ENCODE results near the gene ABCA13. TPM values are rescaled to one million over a fixed set of nuclear protein-coding genes. Genes with fewer than 3 reads are reported as not detected.

ABCA13 gene
- total RNA-seq, 1 experiment from 2014 or later: 0.17 TPM

DNA sequence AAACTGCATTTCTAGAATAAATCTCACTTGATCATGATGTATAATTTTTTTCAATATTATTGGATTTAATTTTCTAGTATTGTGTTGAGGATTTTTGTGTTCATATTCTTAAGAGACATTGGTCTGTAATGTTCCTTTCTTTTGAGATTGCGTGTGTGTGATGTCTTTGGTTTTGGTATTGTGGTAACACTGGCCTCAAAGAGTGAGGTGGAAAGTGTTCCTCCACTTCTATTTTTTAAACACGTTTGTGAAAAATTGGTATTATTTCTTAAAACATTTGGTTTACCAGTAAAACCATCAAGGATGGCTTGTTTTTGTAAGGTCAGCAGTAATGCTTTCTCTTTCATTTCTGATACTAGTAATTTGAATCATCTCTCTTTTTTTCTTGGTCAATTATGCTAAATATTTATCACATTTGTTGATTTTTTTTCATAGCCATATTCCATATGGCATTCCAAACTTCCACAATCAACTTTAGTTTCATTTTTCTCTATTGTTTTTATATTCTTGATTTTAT is 462.9 kb downstream of the ABCA13 start:
- no peak for DNase-seq (ENCODE audit: low spot score)

DNA sequence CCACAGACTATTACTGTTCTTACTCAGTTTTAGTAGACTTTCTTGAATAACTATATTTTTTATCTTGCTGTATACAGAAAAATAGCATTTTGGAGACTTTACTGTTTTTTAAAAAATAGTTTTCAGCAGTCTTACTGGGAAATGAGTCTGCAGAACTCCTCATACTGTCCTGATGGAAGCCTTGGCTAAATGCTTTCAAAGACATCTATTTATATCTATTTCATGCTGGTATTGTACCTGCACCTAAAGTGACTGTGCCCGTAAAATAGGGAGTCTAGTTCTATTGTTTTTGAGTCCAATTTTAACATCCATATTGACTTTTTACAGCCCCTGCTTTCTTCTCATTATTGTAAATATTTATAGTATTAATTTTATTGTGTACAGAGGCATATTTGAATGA is 464.5 kb downstream of the ABCA13 start:
- DNase-seq (ENCODE audit: low spot score): no peak

DNA sequence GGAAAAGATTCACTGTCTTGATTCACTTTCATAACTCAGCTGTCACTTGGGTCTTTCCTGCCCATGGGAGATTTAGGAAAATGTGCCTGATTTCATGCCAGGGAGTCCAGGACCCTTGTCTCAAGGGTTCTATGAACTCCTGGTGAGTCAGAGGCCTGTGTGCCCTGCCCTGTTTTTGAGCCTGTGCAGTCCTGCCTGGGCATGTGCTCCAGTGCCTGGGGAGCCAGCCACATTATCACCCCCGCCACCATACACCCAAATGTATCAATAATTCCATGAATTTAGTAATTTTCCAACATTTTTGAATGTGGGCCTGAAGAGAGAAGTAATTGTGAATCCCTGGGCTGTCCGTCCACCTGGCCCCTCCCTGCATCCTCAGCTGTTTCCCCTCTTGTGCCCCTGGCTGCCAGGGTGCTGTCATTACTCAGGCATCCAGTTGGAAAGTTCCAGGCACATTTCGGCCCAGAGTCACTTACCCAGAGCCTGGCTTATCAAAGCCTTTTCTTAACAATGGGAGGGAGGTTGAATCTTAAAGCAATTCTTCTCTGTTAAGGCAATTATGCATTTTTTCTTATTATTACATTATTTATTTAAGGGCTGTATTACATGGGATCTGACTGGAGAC is 465.2 kb downstream of the ABCA13 start:
- peak; percentile 62 for DNase-seq (ENCODE audit: low spot score)

DNA sequence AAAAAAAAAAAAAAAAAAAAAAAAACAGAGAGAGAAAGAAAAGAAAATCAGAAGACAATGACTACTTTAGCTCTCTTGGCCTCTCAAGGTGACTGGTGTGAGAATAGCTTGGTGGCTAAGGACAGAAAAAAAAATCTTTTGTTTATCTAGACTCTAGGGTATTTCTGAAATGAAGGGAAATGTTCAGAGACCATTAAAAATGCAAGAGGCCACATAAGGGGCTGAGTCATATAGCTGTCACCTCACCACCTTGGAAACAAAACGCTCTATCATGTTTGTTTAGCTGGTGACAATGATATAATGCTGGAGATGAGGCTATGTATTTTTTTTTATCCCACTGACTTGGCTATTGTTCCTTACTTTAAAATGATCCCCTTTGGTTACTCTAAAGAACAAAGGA is 466.1 kb downstream of the ABCA13 start:
- DNase-seq (ENCODE audit: low spot score): peak; percentile 73

DNA sequence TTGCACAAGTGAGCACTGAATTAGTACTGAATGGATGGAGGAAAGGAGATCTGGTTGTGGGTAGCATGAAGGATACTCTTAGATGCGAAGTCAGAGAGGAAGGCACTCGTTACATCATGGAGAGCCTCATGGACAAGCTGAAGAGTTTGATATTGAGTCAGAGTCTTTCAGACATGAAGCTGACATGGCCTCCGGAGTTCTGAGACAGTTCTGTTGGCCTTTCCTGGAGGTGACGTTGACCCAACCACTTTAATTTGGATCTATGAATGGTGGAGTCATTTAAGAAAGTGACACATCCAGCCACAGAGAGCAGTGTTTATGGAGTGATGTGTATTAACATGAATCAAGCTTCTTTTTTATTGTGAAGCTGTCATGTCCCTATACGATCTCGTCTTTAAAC is 466.8 kb downstream of the ABCA13 start:
- DNase-seq (ENCODE audit: low spot score): no peak

DNA sequence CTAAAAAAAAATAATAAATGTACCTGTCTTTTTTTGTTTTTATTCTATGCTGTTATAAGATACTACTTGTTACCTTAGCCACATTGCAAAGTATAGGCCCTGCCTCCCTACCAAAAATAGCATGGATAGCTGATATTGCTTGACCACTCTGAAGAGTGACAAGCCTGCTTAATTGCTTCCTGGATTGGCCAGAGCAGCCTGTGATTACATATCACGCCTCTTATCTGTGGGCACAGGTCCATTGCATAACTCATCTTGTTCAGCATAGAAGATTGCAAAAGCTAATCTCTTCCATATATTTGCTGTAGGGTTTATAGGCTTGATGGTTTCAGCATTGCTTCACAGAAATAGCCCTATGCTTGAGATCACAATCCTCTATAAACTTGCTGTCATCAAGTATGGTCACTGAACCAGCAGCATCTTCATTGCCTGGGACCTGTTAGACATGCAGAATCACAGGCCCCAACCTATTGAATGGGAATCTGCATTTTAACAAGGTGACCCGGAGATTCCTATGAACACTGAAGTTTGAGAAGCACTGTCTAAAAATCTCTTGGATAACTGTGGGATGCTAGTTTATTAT is 472.3 kb downstream of the ABCA13 start:
- no peak for DNase-seq (ENCODE audit: low spot score)

DNA sequence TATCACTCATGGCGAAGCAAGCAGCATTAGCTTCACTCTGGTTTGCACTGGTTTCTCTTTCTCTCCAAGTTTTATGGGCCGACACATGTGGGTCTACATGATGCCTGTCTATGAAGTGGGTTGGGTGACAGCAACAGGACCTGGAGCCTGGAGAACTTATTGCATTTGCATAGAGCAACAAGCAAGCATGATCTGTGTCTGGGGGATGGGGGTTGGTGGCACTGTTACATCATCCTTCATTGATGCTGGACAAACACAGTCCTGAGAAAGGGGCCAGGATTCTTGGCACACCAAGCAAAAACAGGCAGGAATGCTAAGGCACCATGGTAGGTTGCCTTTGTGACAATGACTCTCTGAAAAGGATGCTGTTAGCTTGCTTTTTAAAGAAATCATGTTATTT is 486.9 kb downstream of the ABCA13 start:
- DNase-seq (ENCODE audit: low spot score): no peak

DNA sequence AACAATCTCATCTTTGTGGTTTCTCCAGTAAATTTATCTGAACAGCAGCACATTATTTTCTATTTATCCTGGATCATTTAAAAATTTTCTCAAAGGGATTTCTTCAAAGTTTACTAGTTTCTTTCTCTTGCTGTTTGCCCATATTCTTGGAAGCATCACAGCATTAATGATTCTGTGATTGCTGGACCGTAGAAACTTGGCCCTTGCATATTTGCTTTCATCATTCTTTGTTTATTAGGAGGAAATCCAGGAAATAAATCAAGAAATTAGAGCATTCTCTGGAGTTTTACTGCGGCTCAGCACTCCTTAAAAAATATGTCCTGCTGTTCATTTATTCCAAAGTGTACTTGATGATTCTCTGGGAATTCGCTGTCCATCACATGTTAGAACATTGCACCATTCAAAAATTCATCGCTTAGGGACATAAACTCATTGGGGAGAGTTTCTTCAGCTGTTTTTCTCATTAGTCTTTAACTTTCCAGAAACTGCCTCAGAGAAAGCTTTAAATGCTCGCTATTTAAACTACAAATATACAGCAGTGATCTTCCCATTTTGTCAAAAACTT is 489.1 kb downstream of the ABCA13 start:
- no peak for DNase-seq (ENCODE audit: low spot score)

DNA sequence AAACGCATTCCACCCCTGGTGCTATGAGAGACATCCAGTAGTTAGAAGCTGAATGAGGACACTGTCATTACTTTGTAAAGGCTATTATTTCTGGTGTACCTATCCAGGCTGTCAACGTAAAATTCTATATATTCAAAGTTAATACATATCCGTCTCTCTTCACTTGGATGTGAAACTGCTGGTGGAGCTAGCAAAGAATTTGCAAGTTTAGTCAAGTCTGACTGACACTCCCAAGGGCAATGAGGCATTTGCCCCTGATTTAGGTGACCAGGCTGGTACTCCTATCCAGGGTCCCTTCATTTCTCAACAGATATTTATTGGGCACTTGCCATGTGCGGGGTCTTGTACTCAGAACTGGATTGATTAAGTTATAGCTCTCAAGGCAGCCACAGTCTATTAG is 493.0 kb downstream of the ABCA13 start:
- no peak for DNase-seq (ENCODE audit: low spot score)

DNA sequence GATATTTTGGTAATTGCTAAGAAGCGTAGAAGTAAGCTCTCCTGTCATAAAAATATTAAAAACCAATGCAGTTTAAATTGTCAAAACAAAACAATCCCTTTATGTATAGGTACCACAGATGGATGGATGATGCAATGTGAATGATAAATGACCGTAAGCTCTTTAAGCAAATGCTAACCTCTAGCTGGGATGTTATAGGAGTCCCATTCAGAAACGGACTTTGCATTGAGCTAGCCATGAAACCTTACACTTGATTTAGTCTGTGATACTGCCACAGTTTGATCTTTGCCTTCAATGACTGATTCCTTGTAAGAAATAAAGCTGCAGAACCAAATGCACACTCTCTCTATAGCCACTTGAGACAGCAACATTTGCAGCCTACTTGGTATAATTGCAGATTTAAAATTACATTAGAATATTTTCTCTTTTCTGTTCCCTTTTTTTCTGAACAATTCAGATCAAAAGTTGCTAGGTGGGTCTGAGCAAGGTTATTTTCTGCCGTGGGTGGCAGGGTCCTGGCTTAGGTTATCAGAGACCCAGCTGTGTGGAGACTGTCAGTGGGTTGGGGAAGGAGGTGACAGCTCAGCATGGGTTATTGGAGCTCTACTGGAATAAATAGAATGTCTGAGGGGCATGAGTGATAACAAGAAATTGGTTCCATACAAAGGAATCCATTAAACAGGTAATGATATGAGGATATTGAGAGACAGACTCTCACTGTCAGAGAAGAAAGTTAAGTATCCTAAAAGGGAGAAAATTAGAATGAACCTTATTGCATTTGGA is 494.3 kb downstream of the ABCA13 start:
- DNase-seq (ENCODE audit: low spot score): no peak

DNA sequence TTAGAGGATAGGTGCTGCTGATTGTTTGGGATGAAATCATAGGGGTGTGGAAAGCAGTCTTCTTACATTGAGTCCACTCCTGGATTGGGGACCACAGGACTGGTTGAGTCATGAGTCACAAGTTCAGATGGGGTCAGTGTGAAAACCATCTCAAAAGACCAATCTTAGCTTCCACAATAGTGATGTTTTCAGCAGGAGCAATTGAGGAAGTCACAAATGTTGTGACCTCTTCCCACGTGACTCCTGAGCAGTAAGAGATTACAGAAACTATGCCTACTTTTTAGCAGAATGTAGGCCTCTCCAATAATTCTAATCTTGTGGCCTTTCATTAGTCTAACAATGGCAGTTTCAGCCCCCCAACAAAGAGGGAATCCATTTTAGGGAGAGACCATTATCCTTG is 496.1 kb downstream of the ABCA13 start:
- DNase-seq (ENCODE audit: low spot score): no peak

DNA sequence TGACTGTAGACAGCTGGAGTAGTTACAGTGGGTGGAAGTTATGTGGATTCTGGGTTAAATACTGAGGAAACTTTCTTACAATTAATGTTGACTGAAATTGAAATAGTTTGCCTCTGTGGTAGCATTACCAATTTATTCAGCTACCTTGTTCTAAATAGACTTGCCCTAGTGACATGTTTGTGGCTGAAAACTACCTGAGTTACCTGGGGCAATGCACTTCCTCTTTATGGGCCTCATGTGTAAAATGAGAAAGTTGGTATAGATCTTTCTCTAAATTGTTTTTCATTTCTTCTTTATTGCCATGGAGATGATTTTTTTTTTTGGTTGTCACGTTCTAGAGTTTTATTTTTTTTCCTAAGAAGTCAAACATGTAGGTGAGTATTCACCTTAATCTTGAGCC is 500.4 kb downstream of the ABCA13 start:
- DNase-seq (ENCODE audit: low spot score): no peak

DNA sequence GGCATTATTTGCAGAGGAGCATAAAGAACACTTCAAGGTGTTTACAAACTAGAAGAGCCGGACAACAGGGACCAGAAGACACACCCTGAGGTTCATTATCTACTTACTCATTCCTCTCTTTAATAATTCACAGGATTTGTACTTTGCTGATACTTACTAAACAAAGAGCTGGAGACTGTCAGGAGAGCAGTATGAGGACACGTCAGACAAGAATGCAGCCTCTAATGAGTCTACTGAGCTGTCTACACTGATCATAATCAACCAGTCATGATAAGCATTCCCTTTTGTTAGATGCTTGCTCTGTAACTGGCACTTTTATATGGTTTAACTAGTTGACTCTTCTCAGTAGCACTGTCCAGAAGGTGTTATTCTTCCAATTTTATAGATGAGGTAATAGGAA is 509.7 kb downstream of the ABCA13 start:
- DNase-seq (ENCODE audit: low spot score): no peak

DNA sequence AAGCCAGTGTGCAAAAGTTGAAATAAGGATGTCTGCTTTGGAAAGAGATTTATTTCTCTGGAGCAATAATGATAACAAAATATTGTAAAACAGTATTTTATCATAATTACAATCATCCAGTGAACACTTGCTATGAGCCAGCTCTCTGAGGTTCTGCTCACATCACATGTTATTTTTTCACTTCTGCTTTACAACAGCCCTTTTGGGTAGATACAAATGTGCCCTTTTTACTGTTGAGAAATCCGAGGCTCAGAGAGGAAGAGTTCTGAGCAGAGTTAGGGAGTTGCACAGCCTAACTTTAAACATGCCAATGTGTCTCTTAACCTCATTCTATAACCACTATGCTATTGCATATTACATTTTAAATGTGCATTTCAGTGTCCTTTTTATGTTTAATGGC is 520.5 kb downstream of the ABCA13 start:
- no peak for DNase-seq (ENCODE audit: low spot score)

Other genes starting within 250 kb of the ABCA13 start
- gene PKD1L1, start 223.0 kb upstream of the ABCA13 start, total RNA-seq (2014; rRNA removed; shearing (Covaris generic)): 0.02 and 0.08 TPM in 2 replicates
- 43.4 and 43.8 TPM in 2 replicates for gene HUS1, start 191.8 kb upstream of the ABCA13 start, total RNA-seq (2014; rRNA removed; shearing (Covaris generic))
- gene SUN3, start 142.4 kb upstream of the ABCA13 start, total RNA-seq (2014; rRNA removed; shearing (Covaris generic)): 1.1 and 8.6 TPM in 2 replicates
- 0.06 and 0.08 TPM in 2 replicates for gene C7orf57, start 135.9 kb upstream of the ABCA13 start, total RNA-seq (2014; rRNA removed; shearing (Covaris generic))
- 42.9 and 64.7 TPM in 2 replicates for gene UPP1, start 82.2 kb upstream of the ABCA13 start, total RNA-seq (2014; rRNA removed; shearing (Covaris generic))